Calu3 (cell line): ENCODE results near the gene DPYD. TPM values are rescaled to one million over a fixed set of nuclear protein-coding genes. Genes with fewer than 3 reads are reported as not detected.

Experiments used
- BruUV-seq: library from RNA; stranded (reverse); fragments of 400-500 nt; replicated peaks from 2 replicates; lab custom pipeline; 2021; lab: Mats Ljungman, UMichigan
- CTCF ChIA-PET: fragments of 300-600 bp; sonication (Branson Sonifier 250); formaldehyde crosslinking; loops from one replicate; lab custom pipeline; 2022; ENCODE audit warnings: antibody characterized with exemption; lab: Charles Lee
- DNase-seq: peaks from one replicate; pipeline ENCODE4 v3.0.0; 2022
- H3K27ac Mint-ChIP-seq: one replicate; pipeline ENCODE4 v1.8.0; 2022; ENCODE audit warnings: mixed read lengths; ENCODE audit not compliant: unreplicated experiment
- H3K27me3 Mint-ChIP-seq: one replicate; pipeline ENCODE4 v1.8.0; 2022; ENCODE audit warnings: mixed read lengths; ENCODE audit not compliant: unreplicated experiment
- H3K36me3 Mint-ChIP-seq: one replicate; pipeline ENCODE4 v1.8.0; 2022; ENCODE audit warnings: mild to moderate bottlenecking, moderate library complexity, mixed read lengths; ENCODE audit not compliant: insufficient read depth, unreplicated experiment
- H3K4me1 Mint-ChIP-seq: one replicate; pipeline ENCODE4 v1.8.0; 2022; ENCODE audit warnings: mild to moderate bottlenecking, low read depth, mixed read lengths; ENCODE audit not compliant: unreplicated experiment
- H3K4me3 Mint-ChIP-seq: one replicate; pipeline ENCODE4 v1.8.0; 2022; ENCODE audit warnings: mild to moderate bottlenecking, low read depth, moderate library complexity, mixed read lengths; ENCODE audit not compliant: unreplicated experiment
- H3K9me3 Mint-ChIP-seq: one replicate; pipeline ENCODE4 v1.8.0; 2022; ENCODE audit warnings: low read depth, mixed read lengths; ENCODE audit not compliant: unreplicated experiment
- intact Hi-C: fragments of 100-400 bp; cut with micrococcal nuclease; formaldehyde crosslinking; loops from one replicate; pipeline ENCODE4 v1.10.0; 2022; ENCODE audit not compliant: unreplicated experiment
- total RNA-seq: library from RNA; stranded (reverse); gene quantifications from 2 replicates; pipeline ENCODE4 v1.2.3, GENCODE V29; 2022
- TF ChIP-seq, protein P1 (sequence below): fragments of 200-600 bp; IDR thresholded peaks from one replicate; pipeline ENCODE4 v1.8.0; 2022; ENCODE audit warnings: antibody characterized with exemption; ENCODE audit not compliant: unreplicated experiment

Gene DPYD
- total RNA-seq, 1 experiment from 2014 or later = 15.6 TPM

DNA sequence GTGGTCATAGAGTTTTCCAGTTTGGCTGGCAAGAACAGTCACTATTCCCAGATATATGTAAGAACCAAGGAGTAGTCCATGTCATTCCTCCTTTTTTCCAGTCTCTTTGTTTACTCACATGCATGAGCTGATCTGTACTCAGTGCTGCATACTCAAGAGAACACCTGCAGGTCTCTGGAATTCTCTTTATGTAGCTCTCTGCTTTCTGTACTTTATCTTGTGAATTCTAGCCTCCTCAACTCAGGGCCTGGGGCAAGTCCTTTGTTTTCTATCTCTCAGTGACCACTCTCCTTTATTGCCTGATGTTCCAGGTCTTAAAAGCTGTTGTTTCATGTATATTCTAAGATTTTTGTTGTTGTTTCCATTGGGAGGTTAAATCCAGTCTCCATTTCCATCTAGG, 478.9 kb downstream of the DPYD start:
- TF ChIP-seq, protein P1, sequence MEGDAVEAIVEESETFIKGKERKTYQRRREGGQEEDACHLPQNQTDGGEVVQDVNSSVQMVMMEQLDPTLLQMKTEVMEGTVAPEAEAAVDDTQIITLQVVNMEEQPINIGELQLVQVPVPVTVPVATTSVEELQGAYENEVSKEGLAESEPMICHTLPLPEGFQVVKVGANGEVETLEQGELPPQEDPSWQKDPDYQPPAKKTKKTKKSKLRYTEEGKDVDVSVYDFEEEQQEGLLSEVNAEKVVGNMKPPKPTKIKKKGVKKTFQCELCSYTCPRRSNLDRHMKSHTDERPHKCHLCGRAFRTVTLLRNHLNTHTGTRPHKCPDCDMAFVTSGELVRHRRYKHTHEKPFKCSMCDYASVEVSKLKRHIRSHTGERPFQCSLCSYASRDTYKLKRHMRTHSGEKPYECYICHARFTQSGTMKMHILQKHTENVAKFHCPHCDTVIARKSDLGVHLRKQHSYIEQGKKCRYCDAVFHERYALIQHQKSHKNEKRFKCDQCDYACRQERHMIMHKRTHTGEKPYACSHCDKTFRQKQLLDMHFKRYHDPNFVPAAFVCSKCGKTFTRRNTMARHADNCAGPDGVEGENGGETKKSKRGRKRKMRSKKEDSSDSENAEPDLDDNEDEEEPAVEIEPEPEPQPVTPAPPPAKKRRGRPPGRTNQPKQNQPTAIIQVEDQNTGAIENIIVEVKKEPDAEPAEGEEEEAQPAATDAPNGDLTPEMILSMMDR = no peak
- intact Hi-C loops = no loop called here
- no peak for DNase-seq
- BruUV-seq = no TSS peak
- Mint-ChIP-seq H3K4me1 (no peaks in the 10 kb centered on the region), H3K27ac (no peak overlapping the region), H3K4me3 (no peak overlapping the region), H3K9me3 (no peaks in the 10 kb centered on the region), H3K27me3 (no peaks in the 10 kb centered on the region), H3K36me3 (no peaks in the 10 kb centered on the region)
- CTCF ChIA-PET = no interaction called here

DNA sequence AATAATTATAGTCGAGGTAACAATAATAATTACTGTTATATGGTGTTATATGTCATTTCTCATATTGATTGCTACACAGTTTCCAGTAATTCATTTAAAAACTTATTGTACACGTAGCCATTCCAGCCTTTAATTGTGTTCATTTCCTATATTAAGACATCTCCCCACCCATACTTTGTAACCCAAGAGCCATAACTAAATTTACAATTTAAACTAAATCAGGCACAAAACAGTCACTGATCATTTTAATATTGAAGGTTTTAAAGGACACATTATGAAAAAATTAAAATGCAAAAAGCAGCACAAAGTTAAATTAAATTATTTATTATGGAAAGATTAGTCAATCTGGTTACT, 487.0 kb downstream of the DPYD start:
- Mint-ChIP-seq H3K9me3 (no peaks in the 10 kb centered on the region), H3K4me3 (no peak overlapping the region), H3K4me1 (no peaks in the 10 kb centered on the region), H3K36me3 (no peaks in the 10 kb centered on the region), H3K27ac (no peak overlapping the region), H3K27me3 (no peaks in the 10 kb centered on the region)
- BruUV-seq = no TSS peak
- TF ChIP-seq, protein P1 = no peak
- intact Hi-C loops = no loop called here
- CTCF ChIA-PET = no interaction called here
- DNase-seq = no peak

DNA sequence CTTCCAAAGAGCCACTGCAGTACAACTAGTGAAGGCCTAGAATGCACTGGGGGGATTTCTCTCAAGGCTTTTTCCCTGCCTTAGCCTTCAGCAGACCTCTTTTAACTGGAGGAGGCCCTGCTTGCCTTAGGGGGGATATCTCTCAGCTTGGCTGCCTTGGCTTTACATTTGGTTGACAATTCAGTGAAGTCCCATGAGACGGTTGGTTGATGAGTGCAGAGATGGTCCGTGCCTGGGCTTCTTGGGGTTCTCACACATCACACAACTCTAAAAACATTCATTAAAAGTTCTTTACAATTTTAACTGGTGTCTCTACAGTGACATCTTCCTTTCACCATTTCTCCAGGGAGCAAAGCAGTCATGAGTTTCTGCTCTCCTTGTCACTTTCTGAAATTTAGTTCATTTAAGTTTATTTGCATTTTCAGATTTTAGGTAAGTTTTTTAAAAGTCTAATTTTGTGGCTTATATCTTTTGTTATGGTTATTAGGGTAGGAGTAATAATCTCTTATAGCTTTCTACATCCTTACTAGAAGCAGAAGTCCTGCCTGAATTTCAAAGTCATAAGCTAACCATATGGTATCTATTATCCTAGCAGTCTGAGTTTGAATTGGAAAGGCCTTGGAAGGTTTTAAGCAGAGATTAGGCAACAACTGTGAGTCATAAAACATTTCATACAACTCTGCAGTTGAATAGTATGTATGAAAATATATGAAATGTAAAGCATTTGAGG, 487.6 kb downstream of the DPYD start:
- no TSS peak for BruUV-seq
- DNase-seq = no peak
- Mint-ChIP-seq H3K4me1 (no peaks in the 10 kb centered on the region), H3K27ac (no peak overlapping the region), H3K9me3 (no peaks in the 10 kb centered on the region), H3K36me3 (no peaks in the 10 kb centered on the region), H3K27me3 (no peaks in the 10 kb centered on the region), H3K4me3 (no peak overlapping the region)
- TF ChIP-seq, protein P1 = no peak
- intact Hi-C loops = no loop called here
- CTCF ChIA-PET = no interaction called here

DNA sequence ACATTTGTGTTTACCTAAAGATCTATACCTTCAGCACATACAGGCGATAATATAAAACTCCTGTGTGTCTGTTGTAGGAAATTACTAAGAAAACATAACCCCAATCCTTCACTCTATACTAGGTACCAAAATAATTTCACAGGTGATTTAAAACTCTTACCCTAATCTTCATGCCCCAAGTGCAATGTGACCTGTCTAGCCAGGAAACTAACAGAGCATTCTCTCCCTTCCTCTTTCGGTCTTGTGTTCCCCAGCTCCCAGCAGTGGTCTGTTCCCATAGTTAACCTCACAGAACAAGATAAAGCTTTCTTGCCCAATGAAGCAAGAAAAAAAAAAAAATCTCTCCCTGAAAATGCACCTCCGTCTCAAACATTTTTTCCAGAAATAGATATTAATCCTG, 493.5 kb downstream of the DPYD start:
- no peaks in the 10 kb centered on the region for H3K9me3 Mint-ChIP-seq
- H3K4me3 Mint-ChIP-seq = no peak overlapping the region
- DNase-seq = no peak
- intact Hi-C loops = no loop called here
- no peaks in the 10 kb centered on the region for H3K4me1 Mint-ChIP-seq
- no TSS peak for BruUV-seq
- CTCF ChIA-PET = no interaction called here
- no peaks in the 10 kb centered on the region for H3K36me3 Mint-ChIP-seq
- H3K27me3 Mint-ChIP-seq = no peaks in the 10 kb centered on the region
- H3K27ac Mint-ChIP-seq = no peak overlapping the region
- TF ChIP-seq, protein P1 = no peak
